Natural killer cell (primary cell): ENCODE data around the gene KIF21B. TPM values are rescaled to one million over a fixed set of nuclear protein-coding genes. Genes with fewer than 3 reads are reported as not detected.

Source experiments
- ATAC-seq, 3 donors: fragments of 150-1000 bp in 2 of 3; fragments of 200-7000 bp in 1 of 3; cut with Tn5 transposase; 1 replicate in 1 of 3; 2 replicates in 2 of 3; pipeline ENCODE4 v1.10.0; 2021; ENCODE audit warnings: mild to moderate bottlenecking in 2 of 3, moderate library complexity in 2 of 3
- DNase-seq, 2 donors: peaks; one replicate each; pipeline versions ENCODE4 v3.0.0 to v3.0.0-alpha.2; 2013 to 2021; ENCODE audit warnings: mixed read lengths in 1 of 2
- H3K27ac ChIP-seq: one replicate; pipeline ENCODE4 v1.5.1; 2013; ENCODE audit warnings: mild to moderate bottlenecking, low read length
- H3K27me3 ChIP-seq: one replicate; pipeline ENCODE4 v1.6.1; 2013; ENCODE audit warnings: low read length; ENCODE audit not compliant: control insufficient read depth, insufficient read depth
- H3K36me3 ChIP-seq: one replicate; pipeline ENCODE4 v1.6.1; 2013; ENCODE audit warnings: low read length; ENCODE audit not compliant: control insufficient read depth, insufficient read depth
- H3K4me1 ChIP-seq: one replicate; pipeline ENCODE4 v1.6.1; 2013; ENCODE audit warnings: low read length; ENCODE audit not compliant: control insufficient read depth, insufficient read depth
- H3K4me3 ChIP-seq: one replicate; pipeline ENCODE4 v1.5.1; 2013; ENCODE audit warnings: low read length
- H3K9me3 ChIP-seq: one replicate; pipeline ENCODE4 v1.6.1; 2013; ENCODE audit warnings: low read length; ENCODE audit not compliant: control insufficient read depth, insufficient read depth
- H3K27ac Mint-ChIP-seq, 2 donors: one replicate each; pipeline ENCODE4 v1.8.0; 2022; ENCODE audit warnings: mild to moderate bottlenecking in 2 of 2, mixed read lengths in 2 of 2, moderate library complexity in 1 of 2
- H3K27me3 Mint-ChIP-seq, 2 donors: one replicate each; pipeline ENCODE4 v1.8.0; 2022; ENCODE audit warnings: low read depth in 2 of 2, mixed read lengths in 2 of 2
- H3K36me3 Mint-ChIP-seq: one replicate; pipeline ENCODE4 v1.8.0; 2022; ENCODE audit warnings: mixed read lengths
- H3K4me1 Mint-ChIP-seq, 2 donors: one replicate each; pipeline ENCODE4 v1.8.0; 2022; ENCODE audit warnings: mixed read lengths in 2 of 2
- H3K4me3 Mint-ChIP-seq: one replicate; pipeline ENCODE4 v1.8.0; 2022; ENCODE audit warnings: mild to moderate bottlenecking, moderate library complexity, mixed read lengths
- H3K9me3 Mint-ChIP-seq, 2 donors: one replicate each; pipeline ENCODE4 v1.8.0; 2022; ENCODE audit warnings: mixed read lengths in 2 of 2
- WGBS: methylation state at CpG from one replicate; pipeline ENCODE4 v1.1.7; 2013; ENCODE audit warnings: missing lambda C conversion rate; ENCODE audit not compliant: insufficient coverage; 5-methylcytosine and 5-hydroxymethylcytosine counted together
- intact Hi-C: fragments of 100-400 bp; cut with micrococcal nuclease; formaldehyde crosslinking; loops from one replicate; pipeline ENCODE4 v1.14.2; 2022
- total RNA-seq, 4 donors: library from RNA; stranded (reverse); fragments of 120-200 nt in 1 of 4; gene quantifications; one replicate each; pipeline versions ENCODE4 v1.2.3 to v1.2.4, GENCODE V29; 2013 to 2022
- TF ChIP-seq, protein P1 (sequence below): fragments of 200-600 bp; IDR thresholded peaks from one replicate; pipeline ENCODE4 v1.8.0; 2022; ENCODE audit warnings: antibody characterized with exemption

Gene KIF21B
- total RNA-seq, 3 donors from 2014 or later (not counting 1 experiment from before 2014, with no cell fraction given), result 102 to 129 (median 126) TPM

DNA sequence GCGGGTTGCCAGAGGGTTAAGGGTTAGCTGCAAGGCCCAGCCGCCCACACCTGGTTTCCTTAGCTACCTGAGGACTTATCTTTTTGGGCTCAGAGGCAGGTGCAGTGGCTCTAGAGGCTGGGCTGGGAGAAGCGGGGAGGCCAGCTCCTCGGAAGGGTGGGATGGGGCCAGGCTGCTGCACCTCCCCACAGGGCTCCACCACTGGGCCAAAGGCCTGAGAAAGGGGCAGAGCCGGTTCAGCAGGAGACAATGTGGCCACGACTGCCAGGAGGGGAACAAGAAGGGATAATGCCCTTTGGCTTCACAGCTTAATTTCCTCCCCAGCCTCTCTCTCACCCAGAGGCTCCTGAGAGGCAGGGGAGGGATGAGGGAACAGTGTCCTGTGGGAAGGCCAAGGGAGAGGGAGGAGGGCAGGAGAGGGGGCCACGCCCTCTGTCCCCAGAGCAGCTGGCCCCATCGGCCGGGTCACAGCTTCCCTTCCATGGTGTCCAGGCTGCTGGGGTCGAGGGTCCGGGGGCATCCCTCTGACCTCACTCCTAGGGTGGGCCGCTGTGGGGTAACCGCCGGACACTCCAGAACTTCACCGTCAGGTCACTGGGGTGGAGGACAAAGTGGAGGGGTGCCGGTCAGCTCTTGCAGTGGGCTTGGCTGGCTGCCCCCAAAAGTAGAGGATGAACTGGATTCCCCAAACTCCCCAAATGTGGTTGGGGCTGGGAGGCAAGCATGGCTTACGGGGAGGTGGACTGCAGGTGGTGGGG is 50.4 kb downstream of the KIF21B start:
- H3K27ac Mint-ChIP-seq, result peak overlapping the region; percentile 18 to 71
- WGBS, result 96% methylated on average over 16 of the region's 17 CpGs

DNA sequence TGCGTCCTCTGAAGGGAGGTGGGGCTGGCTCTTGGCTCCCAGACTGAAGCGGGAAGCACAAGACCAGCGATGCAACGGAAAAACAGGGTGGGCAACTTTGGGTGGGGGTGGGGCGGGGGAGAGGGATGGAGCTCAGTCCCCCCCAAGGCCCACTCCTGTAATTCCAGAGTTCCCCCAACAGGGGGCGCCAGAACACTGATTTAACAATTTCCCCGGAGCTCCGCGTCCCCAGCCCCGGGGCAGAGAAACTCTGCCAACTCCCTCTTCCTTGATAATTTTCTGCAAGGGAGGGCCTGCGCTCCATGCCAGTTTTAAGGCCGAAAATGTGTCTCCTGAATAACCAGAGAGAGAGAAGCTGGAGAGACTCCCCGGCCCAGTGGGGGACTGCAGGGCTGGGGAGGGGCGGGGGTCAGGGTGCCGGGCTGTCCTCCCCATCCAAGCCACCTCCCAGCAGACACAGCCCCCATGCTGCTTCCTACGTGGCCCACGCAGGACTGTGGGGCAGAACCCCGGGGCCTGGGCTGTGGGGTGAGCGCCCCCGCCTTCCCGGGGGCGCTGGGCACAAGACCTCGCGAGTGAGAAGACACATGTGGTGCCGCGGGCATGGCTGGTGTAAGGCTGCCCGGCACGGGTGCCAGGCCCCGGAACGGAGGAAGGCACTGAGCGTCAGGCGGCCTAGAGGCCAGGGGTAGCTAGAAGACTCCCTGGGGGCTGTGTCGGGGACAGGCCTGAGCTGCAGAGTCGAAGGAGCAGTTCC is 51.4 kb downstream of the KIF21B start:
- Mint-ChIP-seq H3K27ac (peak overlapping the region in 1 of 2 donors; percentile 71), H3K9me3 (no peaks in the 10 kb centered on the region), H3K27me3 (no peaks in the 10 kb centered on the region), H3K36me3 (no peaks in the 10 kb centered on the region), H3K4me1 (peaks cover 14 to 35% of the 10 kb centered on the region in 2 donors), H3K4me3 (no peak overlapping the region)
- Histone ChIP-seq H3K4me1 (peaks cover 14% of the 10 kb centered on the region), H3K27me3 (no peaks in the 10 kb centered on the region), H3K9me3 (no peaks in the 10 kb centered on the region), H3K4me3 (no peak overlapping the region), H3K27ac (no peak overlapping the region), H3K36me3 (peaks cover 51% of the 10 kb centered on the region)
- ATAC-seq (peak; percentile 40 to 53 (median 47)), DNase-seq (peak; percentile 58 to 75)
- WGBS, result 74% methylated on average over 32 of the region's 34 CpGs
- intact Hi-C loops, result loop anchor here (1.0 kb wide), 1 partner anchor 71 kb away; no protein-coding TSS in a partner anchor
- TF ChIP-seq, protein P1, sequence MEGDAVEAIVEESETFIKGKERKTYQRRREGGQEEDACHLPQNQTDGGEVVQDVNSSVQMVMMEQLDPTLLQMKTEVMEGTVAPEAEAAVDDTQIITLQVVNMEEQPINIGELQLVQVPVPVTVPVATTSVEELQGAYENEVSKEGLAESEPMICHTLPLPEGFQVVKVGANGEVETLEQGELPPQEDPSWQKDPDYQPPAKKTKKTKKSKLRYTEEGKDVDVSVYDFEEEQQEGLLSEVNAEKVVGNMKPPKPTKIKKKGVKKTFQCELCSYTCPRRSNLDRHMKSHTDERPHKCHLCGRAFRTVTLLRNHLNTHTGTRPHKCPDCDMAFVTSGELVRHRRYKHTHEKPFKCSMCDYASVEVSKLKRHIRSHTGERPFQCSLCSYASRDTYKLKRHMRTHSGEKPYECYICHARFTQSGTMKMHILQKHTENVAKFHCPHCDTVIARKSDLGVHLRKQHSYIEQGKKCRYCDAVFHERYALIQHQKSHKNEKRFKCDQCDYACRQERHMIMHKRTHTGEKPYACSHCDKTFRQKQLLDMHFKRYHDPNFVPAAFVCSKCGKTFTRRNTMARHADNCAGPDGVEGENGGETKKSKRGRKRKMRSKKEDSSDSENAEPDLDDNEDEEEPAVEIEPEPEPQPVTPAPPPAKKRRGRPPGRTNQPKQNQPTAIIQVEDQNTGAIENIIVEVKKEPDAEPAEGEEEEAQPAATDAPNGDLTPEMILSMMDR, result peak; percentile 97

More for the DNA sequence above, 50.4 kb downstream of the KIF21B start:
- no peak overlapping the region for H3K4me3 Mint-ChIP-seq
- H3K4me1 Mint-ChIP-seq, result peaks cover 14 to 35% of the 10 kb centered on the region in 2 donors
- DNase-seq (no peak), ATAC-seq (no peak)
- peaks cover 14% of the 10 kb centered on the region for H3K4me1 ChIP-seq
- H3K9me3 ChIP-seq, result no peaks in the 10 kb centered on the region
- H3K27me3 ChIP-seq, result no peaks in the 10 kb centered on the region
- no peaks in the 10 kb centered on the region for H3K9me3 Mint-ChIP-seq
- peaks cover 57% of the 10 kb centered on the region for H3K36me3 ChIP-seq
- intact Hi-C loops, result loop anchor here (1.0 kb wide), 1 partner anchor 70 kb away; no protein-coding TSS in a partner anchor
- no peaks in the 10 kb centered on the region for H3K27me3 Mint-ChIP-seq
- TF ChIP-seq, protein P1, result no peak
- no peak overlapping the region for H3K4me3 ChIP-seq
- no peaks in the 10 kb centered on the region for H3K36me3 Mint-ChIP-seq
- no peak overlapping the region for H3K27ac ChIP-seq

- no peaks in the 10 kb centered on the region for H3K9me3 ChIP-seq
- H3K27me3 ChIP-seq, result no peaks in the 10 kb centered on the region
- H3K4me1 ChIP-seq, result peaks cover 14% of the 10 kb centered on the region
- H3K27ac Mint-ChIP-seq, result peak overlapping the region; percentile 29 to 78
- H3K36me3 Mint-ChIP-seq, result no peaks in the 10 kb centered on the region
- intact Hi-C loops, result no loop called here
- no peaks in the 10 kb centered on the region for H3K9me3 Mint-ChIP-seq
- no peak overlapping the region for H3K4me3 ChIP-seq
- TF ChIP-seq, protein P1, result no peak
- peaks cover 14 to 35% of the 10 kb centered on the region in 2 donors for H3K4me1 Mint-ChIP-seq
- H3K4me3 Mint-ChIP-seq, result no peak overlapping the region
- H3K27ac ChIP-seq, result no peak overlapping the region
- no peaks in the 10 kb centered on the region for H3K27me3 Mint-ChIP-seq
- H3K36me3 ChIP-seq, result peaks cover 44% of the 10 kb centered on the region
- ATAC-seq, result no peak
- no peak for DNase-seq
- WGBS, result 89% methylated on average over 14 of the region's 14 CpGs
Measured at GRCh38 chr1:200971428-200971903, 52.0 kb downstream of the KIF21B start.
